ENCODE measurements around the gene UGT1A4. TPM values are rescaled to one million over a fixed set of nuclear protein-coding genes. Genes with fewer than 3 reads are reported as not detected.

Gene UGT1A4
- polyA plus RNA-seq, 1 experiment = not detected

- ChIA-PET CTCF (no interaction called here), POLR2A (no interaction called here)
- Histone ChIP-seq H3K27me3 (ENCODE audit: control insufficient read depth, insufficient read depth, low read length) (no peaks in the 10 kb centered on the region), H3K4me3 (ENCODE audit: low read depth, low read length) (no peak overlapping the region), H3K36me3 (ENCODE audit: control insufficient read depth, insufficient read depth, low read length) (no peaks in the 10 kb centered on the region)
- no peak for TF ChIP-seq CTCF (IDR thresholded peaks at IDR 0.05; ENCODE audit: insufficient read depth, low read depth, low read length)
- no peak for DNase-seq (ENCODE audit: low read depth)
These were observed 33.9 kb upstream of the UGT1A4 start for GRCh38 chr2:233684640-233685039.

DNA sequence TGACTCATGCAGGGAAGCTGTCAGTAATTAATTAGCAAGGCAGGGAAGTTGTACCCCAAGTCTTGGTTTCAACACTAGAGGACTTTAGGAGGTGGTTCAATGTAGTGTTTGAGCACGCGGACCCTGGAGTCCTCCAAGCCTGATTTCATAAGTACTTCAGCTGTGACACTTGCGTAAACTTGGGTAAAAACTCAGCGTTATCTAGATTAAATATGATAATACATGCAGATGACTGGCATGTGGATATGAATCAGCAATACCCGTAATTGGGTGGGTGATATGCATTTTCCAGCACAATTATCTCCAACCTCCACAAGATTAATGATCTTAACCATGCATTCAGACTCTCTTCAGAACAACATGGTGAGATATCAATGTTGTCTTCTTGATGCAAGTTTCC, 31.6 kb upstream of the UGT1A4 start:
- TF ChIP-seq CTCF (IDR thresholded peaks at IDR 0.05; ENCODE audit: insufficient read depth, low read depth, low read length) = no peak
- ChIA-PET CTCF (no interaction called here), POLR2A (no interaction called here)
- Histone ChIP-seq H3K27me3 (ENCODE audit: control insufficient read depth, insufficient read depth, low read length) (no peaks in the 10 kb centered on the region), H3K36me3 (ENCODE audit: control insufficient read depth, insufficient read depth, low read length) (no peaks in the 10 kb centered on the region), H3K4me3 (ENCODE audit: low read depth, low read length) (no peak overlapping the region)
- DNase-seq (ENCODE audit: low read depth) = no peak

GRCh38 chr2:233688341-233688740, 30.2 kb upstream of the UGT1A4 start:
- H3K27me3 ChIP-seq (ENCODE audit: control insufficient read depth, insufficient read depth, low read length) = no peaks in the 10 kb centered on the region
- CTCF ChIA-PET = no interaction called here
- H3K36me3 ChIP-seq (ENCODE audit: control insufficient read depth, insufficient read depth, low read length) = no peaks in the 10 kb centered on the region
- no peak for DNase-seq (ENCODE audit: low read depth)
- TF ChIP-seq CTCF (IDR thresholded peaks at IDR 0.05; ENCODE audit: insufficient read depth, low read depth, low read length) = no peak
- POLR2A ChIA-PET = no interaction called here
- H3K4me3 ChIP-seq (ENCODE audit: low read depth, low read length) = no peak overlapping the region

GRCh38 chr2:233689031-233689430, 29.5 kb upstream of the UGT1A4 start:
- CTCF ChIA-PET = no interaction called here

DNA sequence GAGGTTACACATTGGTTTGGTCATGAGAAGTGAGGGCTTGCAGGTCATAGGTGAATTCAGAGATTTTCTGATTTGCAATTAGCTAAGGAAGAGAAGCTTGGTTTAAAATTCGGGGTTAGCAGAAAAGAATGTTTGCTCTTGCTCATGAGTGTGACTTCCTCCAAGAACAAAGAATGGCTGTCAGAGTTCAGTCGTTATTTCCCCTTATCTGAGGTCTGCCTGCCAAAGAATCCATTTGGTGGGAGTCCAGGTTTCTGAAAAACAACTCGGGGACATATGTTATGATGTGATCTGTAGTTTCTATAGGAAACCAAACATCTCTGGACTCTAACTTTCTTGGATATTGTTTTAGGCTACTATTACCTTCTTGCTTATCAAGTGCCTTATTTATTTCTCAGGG, 29.0 kb upstream of the UGT1A4 start:
- POLR2A ChIA-PET = no interaction called here
- no peak overlapping the region for H3K4me3 ChIP-seq (ENCODE audit: low read depth, low read length)
- no peak for DNase-seq (ENCODE audit: low read depth)
- H3K36me3 ChIP-seq (ENCODE audit: control insufficient read depth, insufficient read depth, low read length) = no peaks in the 10 kb centered on the region
- CTCF ChIA-PET = no interaction called here
- no peaks in the 10 kb centered on the region for H3K27me3 ChIP-seq (ENCODE audit: control insufficient read depth, insufficient read depth, low read length)
- TF ChIP-seq CTCF (IDR thresholded peaks at IDR 0.05; ENCODE audit: insufficient read depth, low read depth, low read length) = no peak

More at GRCh38 chr2:233689031-233689430, 29.5 kb upstream of the UGT1A4 start:
- no peak for DNase-seq (ENCODE audit: low read depth)
- Histone ChIP-seq H3K27me3 (ENCODE audit: control insufficient read depth, insufficient read depth, low read length) (no peaks in the 10 kb centered on the region), H3K36me3 (ENCODE audit: control insufficient read depth, insufficient read depth, low read length) (no peaks in the 10 kb centered on the region), H3K4me3 (ENCODE audit: low read depth, low read length) (no peak overlapping the region)
- POLR2A ChIA-PET = no interaction called here
- no peak for TF ChIP-seq CTCF (IDR thresholded peaks at IDR 0.05; ENCODE audit: insufficient read depth, low read depth, low read length)
